GM23338 (cell line): ENCODE data around the gene VWA5A. TPM values are rescaled to one million over a fixed set of nuclear protein-coding genes. Genes with fewer than 3 reads are reported as not detected.

Experiments used
- ATAC-seq: fragments of 200-7000 bp; cut with Tn5 transposase; 3 replicates; pipeline ENCODE4 v1.9.1; 2020
- DNase-seq: peaks from one replicate; pipeline ENCODE4 v3.0.0-alpha.2; 2015; ENCODE audit warnings: low spot score
- H2AFZ ChIP-seq: fragments of 200-600 bp; sonication (generic); 2 replicates; pipeline ENCODE4 v1.8.0; 2016; ENCODE audit warnings: antibody characterized with exemption, mild to moderate bottlenecking, moderate library complexity
- H3F3A ChIP-seq: fragments of 200-600 bp; sonication (generic); replicated peaks from 2 replicates; pipeline ENCODE4 v1.8.0; 2017; ENCODE audit warnings: antibody characterized with exemption, mixed run types, low read depth
- H3K27ac ChIP-seq: fragments of 200-600 bp; sonication (generic); 2 replicates; pipeline ENCODE4 v1.6.1; 2016; ENCODE audit warnings: low read depth
- H3K27me3 ChIP-seq: fragments of 200-600 bp; sonication (generic); 2 replicates; pipeline ENCODE4 v1.8.0; 2016; ENCODE audit warnings: mild to moderate bottlenecking, mixed run types, moderate library complexity; ENCODE audit not compliant: insufficient read depth
- H3K36me3 ChIP-seq: fragments of 200-600 bp; sonication (generic); 2 replicates; pipeline ENCODE4 v1.8.0; 2016; ENCODE audit warnings: mild to moderate bottlenecking; ENCODE audit not compliant: insufficient read depth
- H3K4me1 ChIP-seq: fragments of 200-600 bp; sonication (generic); 2 replicates; pipeline ENCODE4 v1.8.0; 2016; ENCODE audit warnings: mild to moderate bottlenecking, moderate library complexity; ENCODE audit not compliant: insufficient read depth
- H3K4me2 ChIP-seq: fragments of 200-600 bp; sonication (generic); 2 replicates; pipeline ENCODE4 v1.7.1; 2017; ENCODE audit warnings: mixed run types
- H3K4me3 ChIP-seq: fragments of 200-600 bp; sonication (generic); 2 replicates; pipeline ENCODE4 v1.6.1; 2016; ENCODE audit warnings: mixed run types
- H3K79me2 ChIP-seq: fragments of 200-600 bp; sonication (generic); replicated peaks from 2 replicates; pipeline ENCODE4 v1.8.0; 2017; ENCODE audit warnings: mild to moderate bottlenecking; ENCODE audit not compliant: insufficient read depth
- H3K9me2 ChIP-seq: fragments of 200-600 bp; sonication (generic); 2 replicates; pipeline ENCODE4 v1.8.0; 2017; ENCODE audit not compliant: insufficient read depth
- H4K20me1 ChIP-seq: fragments of 200-600 bp; sonication (generic); replicated peaks from 2 replicates; pipeline ENCODE4 v1.8.0; 2017; ENCODE audit warnings: mild to moderate bottlenecking; ENCODE audit not compliant: insufficient read depth
- H3K27ac Mint-ChIP-seq: 2 replicates; pipeline ENCODE4 v1.8.0; 2020; ENCODE audit warnings: inconsistent platforms, mild to moderate bottlenecking, moderate library complexity, mixed read lengths
- H3K27me3 Mint-ChIP-seq: 3 replicates; pipeline ENCODE4 v1.8.0; 2022; ENCODE audit warnings: low read depth, mild to moderate bottlenecking, moderate library complexity, mixed read lengths, inconsistent platforms; ENCODE audit not compliant: insufficient read depth, poor library complexity
- H3K36me3 Mint-ChIP-seq: 3 replicates; pipeline ENCODE4 v1.8.0; 2021; ENCODE audit warnings: low read depth, mild to moderate bottlenecking, inconsistent platforms, moderate library complexity, mixed read lengths
- H3K4me1 Mint-ChIP-seq: 3 replicates; pipeline ENCODE4 v1.8.0; 2020; ENCODE audit warnings: mild to moderate bottlenecking, inconsistent platforms, mixed read lengths
- H3K4me3 Mint-ChIP-seq: 3 replicates; pipeline ENCODE4 v1.8.0; 2021; ENCODE audit warnings: moderate library complexity, mild to moderate bottlenecking, inconsistent platforms, mixed read lengths
- H3K9me3 Mint-ChIP-seq: 3 replicates; pipeline ENCODE4 v1.8.0; 2020; ENCODE audit warnings: moderate library complexity, mild to moderate bottlenecking, inconsistent platforms, mixed read lengths
- EZH2 ChIP-seq: fragments of 200-600 bp; sonication (generic); IDR thresholded peaks from one replicate; pipeline ENCODE4 v1.8.0; 2017; ENCODE audit warnings: antibody characterized with exemption, mild to moderate bottlenecking, low read depth; ENCODE audit not compliant: unreplicated experiment
- EZH2phosphoT487 ChIP-seq: fragments of 200-600 bp; sonication (generic); IDR thresholded peaks from one replicate; pipeline ENCODE4 v1.8.1; 2018; ENCODE audit warnings: antibody characterized with exemption; ENCODE audit not compliant: unreplicated experiment
- JUNB ChIP-seq: IDR thresholded peaks from one replicate; pipeline ENCODE4 v1.6.1; 2016; ENCODE audit warnings: antibody characterized with exemption; ENCODE audit not compliant: unreplicated experiment
- NANOG ChIP-seq: IDR thresholded peaks from 2 replicates; pipeline ENCODE4 v1.6.1; 2016; ENCODE audit warnings: antibody characterized with exemption, borderline replicate concordance
- POLR2AphosphoS5 ChIP-seq: IDR thresholded peaks from 2 replicates; pipeline ENCODE4 v1.6.1; 2016; ENCODE audit warnings: antibody characterized with exemption, low read depth
- STAT1 ChIP-seq: IDR thresholded peaks from one replicate; pipeline ENCODE4 v1.6.1; 2016; ENCODE audit warnings: antibody characterized with exemption; ENCODE audit not compliant: unreplicated experiment
- polyA plus RNA-seq: library from polyadenylated mRNA; unstranded; fragments of >200 nt; fragmentation: Nextera tagmentation; extraction: Ambion mirVana; gene quantifications from 2 replicates; pipeline ENCODE4 v1.2.1, GENCODE V29; 2016
- total RNA-seq: library from RNA; depleted of rRNA; stranded (reverse); fragments of >200 nt; shearing (Covaris generic); gene quantifications from 2 replicates; pipeline ENCODE4 v1.2.3, GENCODE V29; 2014
- TF ChIP-seq, protein P1 (sequence below): IDR thresholded peaks from 2 replicates; pipeline ENCODE4 v1.6.1; 2016; ENCODE audit warnings: antibody characterized with exemption
- TF ChIP-seq, protein P2 (sequence below): IDR thresholded peaks from one replicate; pipeline ENCODE4 v1.6.1; 2018; ENCODE audit warnings: antibody characterized with exemption; ENCODE audit not compliant: unreplicated experiment
- TF ChIP-seq, protein P3 (sequence below): fragments of 250-450 bp; sonication (Bioruptor Pico); IDR thresholded peaks from 2 replicates; pipeline ENCODE4 v1.5.0; 2020; ENCODE audit warnings: mild to moderate bottlenecking, moderate library complexity

The VWA5A gene
- total and polyA plus RNA-seq, 2 experiments from 2014 or later: 10.0 to 13.5 TPM

DNA sequence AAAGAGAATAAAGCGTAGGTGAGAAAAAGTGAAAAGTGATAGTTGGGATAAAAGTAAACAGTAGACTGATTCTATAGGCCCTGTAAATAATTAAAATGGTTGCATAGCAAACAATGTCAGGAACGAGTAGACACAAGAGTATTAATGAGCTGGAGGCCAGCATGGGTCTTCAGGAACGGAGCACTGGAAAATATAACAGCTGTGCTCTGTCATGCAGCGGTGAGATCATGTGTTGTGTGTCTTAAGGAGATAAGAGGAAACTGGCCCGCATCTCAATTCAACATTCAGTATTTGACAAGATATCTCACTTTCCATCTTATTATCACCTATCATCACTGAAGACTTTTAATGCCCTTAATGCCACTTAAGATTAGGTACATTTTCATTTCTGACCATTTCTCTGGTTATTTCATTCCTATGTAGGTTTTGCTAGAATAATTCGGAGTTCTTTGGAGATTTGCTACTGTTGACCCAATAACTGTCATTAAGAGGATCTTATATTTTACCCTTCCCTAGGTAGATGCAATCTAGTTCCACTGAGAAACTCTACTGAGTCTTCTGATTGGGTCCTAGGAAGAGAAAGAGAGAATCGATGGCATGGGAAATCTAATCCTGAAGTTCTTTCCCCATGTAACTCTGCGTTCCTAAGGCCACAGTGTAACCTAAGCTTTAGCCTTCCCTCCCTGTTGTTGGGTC lies 35.5 kb upstream of the VWA5A start:
- H4K20me1 ChIP-seq: no peaks in the 10 kb centered on the region; the same call in 1 of the 2 replicates
- no peaks in the 10 kb centered on the region for H3K36me3 Mint-ChIP-seq
- no peaks in the 10 kb centered on the region for H3K27me3 ChIP-seq
- no peak overlapping the region for H3K4me2 ChIP-seq
- no peak overlapping the region for H3K4me3 Mint-ChIP-seq
- DNase-seq (no peak), ATAC-seq (no peak)
- H2AFZ ChIP-seq: no peak overlapping the region
- H3K9me2 ChIP-seq: no peaks in the 10 kb centered on the region
- H3K9me3 Mint-ChIP-seq: no peaks in the 10 kb centered on the region
- H3K27ac Mint-ChIP-seq: no peak overlapping the region
- peaks cover 5% of the 10 kb centered on the region; the same call in 1 of the 2 replicates for H3K4me1 ChIP-seq
- peaks cover 2% of the 10 kb centered on the region for H3K27me3 Mint-ChIP-seq
- H3K27ac ChIP-seq: no peak overlapping the region
- TF ChIP-seq EZH2 (no peak), POLR2AphosphoS5 (no peak)
- TF ChIP-seq, protein P1, sequence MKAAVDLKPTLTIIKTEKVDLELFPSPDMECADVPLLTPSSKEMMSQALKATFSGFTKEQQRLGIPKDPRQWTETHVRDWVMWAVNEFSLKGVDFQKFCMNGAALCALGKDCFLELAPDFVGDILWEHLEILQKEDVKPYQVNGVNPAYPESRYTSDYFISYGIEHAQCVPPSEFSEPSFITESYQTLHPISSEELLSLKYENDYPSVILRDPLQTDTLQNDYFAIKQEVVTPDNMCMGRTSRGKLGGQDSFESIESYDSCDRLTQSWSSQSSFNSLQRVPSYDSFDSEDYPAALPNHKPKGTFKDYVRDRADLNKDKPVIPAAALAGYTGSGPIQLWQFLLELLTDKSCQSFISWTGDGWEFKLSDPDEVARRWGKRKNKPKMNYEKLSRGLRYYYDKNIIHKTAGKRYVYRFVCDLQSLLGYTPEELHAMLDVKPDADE: no peak
- no peaks in the 10 kb centered on the region for H3F3A ChIP-seq
- H3K4me1 Mint-ChIP-seq: peaks cover 2% of the 10 kb centered on the region
- H3K36me3 ChIP-seq: no peaks in the 10 kb centered on the region
- H3K4me3 ChIP-seq: no peak overlapping the region
- no peaks in the 10 kb centered on the region for H3K79me2 ChIP-seq

DNA sequence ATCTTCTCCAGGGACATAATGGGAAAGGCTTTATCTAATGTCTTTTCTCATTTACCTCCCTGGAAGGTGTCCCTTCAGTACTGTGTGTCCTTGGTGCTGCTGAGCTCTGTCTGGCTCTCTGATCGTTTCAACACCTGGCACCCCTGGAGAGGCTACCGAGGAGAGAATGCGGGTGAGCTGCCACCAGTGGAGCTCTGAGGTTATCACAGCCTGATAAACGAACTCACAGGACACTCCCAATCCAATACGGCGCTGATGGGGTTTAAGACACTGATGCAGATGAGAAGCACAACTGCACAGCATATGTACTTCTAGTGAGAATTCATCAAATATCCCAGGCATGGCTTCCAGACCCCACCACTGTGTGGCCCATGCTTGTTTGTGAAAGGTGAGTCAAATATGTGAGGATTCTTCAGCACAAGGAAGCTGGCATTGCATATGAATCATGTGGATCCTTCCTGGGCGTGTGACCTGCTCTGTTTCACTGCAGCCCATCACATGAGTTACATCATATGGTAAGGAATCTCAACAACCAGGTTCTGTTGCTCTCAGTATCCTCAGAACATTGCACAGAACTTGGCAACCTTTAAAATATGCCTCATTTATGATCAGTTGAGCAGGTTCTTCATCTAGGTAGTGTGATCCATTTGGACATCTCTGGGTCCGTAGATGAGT lies 34.8 kb upstream of the VWA5A start:
- no peak overlapping the region for H3K27ac ChIP-seq
- H3K36me3 ChIP-seq: no peaks in the 10 kb centered on the region
- Mint-ChIP-seq H3K9me3 (no peaks in the 10 kb centered on the region), H3K4me1 (peaks cover 2% of the 10 kb centered on the region), H3K36me3 (no peaks in the 10 kb centered on the region), H3K27ac (no peak overlapping the region), H3K4me3 (no peak overlapping the region), H3K27me3 (peaks cover 2% of the 10 kb centered on the region)
- H3F3A ChIP-seq: no peaks in the 10 kb centered on the region
- DNase-seq (no peak), ATAC-seq (no peak)
- H4K20me1 ChIP-seq: no peaks in the 10 kb centered on the region; the same call in 1 of the 2 replicates
- H2AFZ ChIP-seq: no peak overlapping the region
- H3K79me2 ChIP-seq: no peaks in the 10 kb centered on the region
- no peak overlapping the region for H3K4me3 ChIP-seq
- no peaks in the 10 kb centered on the region for H3K9me2 ChIP-seq
- H3K4me1 ChIP-seq: peaks cover 5% of the 10 kb centered on the region; the same call in 1 of the 2 replicates
- no peaks in the 10 kb centered on the region for H3K27me3 ChIP-seq
- H3K4me2 ChIP-seq: no peak overlapping the region
- TF ChIP-seq EZH2phosphoT487 (no peak), JUNB (no peak), STAT1 (no peak), NANOG (no peak)
- TF ChIP-seq, protein P2, sequence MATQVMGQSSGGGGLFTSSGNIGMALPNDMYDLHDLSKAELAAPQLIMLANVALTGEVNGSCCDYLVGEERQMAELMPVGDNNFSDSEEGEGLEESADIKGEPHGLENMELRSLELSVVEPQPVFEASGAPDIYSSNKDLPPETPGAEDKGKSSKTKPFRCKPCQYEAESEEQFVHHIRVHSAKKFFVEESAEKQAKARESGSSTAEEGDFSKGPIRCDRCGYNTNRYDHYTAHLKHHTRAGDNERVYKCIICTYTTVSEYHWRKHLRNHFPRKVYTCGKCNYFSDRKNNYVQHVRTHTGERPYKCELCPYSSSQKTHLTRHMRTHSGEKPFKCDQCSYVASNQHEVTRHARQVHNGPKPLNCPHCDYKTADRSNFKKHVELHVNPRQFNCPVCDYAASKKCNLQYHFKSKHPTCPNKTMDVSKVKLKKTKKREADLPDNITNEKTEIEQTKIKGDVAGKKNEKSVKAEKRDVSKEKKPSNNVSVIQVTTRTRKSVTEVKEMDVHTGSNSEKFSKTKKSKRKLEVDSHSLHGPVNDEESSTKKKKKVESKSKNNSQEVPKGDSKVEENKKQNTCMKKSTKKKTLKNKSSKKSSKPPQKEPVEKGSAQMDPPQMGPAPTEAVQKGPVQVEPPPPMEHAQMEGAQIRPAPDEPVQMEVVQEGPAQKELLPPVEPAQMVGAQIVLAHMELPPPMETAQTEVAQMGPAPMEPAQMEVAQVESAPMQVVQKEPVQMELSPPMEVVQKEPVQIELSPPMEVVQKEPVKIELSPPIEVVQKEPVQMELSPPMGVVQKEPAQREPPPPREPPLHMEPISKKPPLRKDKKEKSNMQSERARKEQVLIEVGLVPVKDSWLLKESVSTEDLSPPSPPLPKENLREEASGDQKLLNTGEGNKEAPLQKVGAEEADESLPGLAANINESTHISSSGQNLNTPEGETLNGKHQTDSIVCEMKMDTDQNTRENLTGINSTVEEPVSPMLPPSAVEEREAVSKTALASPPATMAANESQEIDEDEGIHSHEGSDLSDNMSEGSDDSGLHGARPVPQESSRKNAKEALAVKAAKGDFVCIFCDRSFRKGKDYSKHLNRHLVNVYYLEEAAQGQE: no peak
- TF ChIP-seq, protein P3, sequence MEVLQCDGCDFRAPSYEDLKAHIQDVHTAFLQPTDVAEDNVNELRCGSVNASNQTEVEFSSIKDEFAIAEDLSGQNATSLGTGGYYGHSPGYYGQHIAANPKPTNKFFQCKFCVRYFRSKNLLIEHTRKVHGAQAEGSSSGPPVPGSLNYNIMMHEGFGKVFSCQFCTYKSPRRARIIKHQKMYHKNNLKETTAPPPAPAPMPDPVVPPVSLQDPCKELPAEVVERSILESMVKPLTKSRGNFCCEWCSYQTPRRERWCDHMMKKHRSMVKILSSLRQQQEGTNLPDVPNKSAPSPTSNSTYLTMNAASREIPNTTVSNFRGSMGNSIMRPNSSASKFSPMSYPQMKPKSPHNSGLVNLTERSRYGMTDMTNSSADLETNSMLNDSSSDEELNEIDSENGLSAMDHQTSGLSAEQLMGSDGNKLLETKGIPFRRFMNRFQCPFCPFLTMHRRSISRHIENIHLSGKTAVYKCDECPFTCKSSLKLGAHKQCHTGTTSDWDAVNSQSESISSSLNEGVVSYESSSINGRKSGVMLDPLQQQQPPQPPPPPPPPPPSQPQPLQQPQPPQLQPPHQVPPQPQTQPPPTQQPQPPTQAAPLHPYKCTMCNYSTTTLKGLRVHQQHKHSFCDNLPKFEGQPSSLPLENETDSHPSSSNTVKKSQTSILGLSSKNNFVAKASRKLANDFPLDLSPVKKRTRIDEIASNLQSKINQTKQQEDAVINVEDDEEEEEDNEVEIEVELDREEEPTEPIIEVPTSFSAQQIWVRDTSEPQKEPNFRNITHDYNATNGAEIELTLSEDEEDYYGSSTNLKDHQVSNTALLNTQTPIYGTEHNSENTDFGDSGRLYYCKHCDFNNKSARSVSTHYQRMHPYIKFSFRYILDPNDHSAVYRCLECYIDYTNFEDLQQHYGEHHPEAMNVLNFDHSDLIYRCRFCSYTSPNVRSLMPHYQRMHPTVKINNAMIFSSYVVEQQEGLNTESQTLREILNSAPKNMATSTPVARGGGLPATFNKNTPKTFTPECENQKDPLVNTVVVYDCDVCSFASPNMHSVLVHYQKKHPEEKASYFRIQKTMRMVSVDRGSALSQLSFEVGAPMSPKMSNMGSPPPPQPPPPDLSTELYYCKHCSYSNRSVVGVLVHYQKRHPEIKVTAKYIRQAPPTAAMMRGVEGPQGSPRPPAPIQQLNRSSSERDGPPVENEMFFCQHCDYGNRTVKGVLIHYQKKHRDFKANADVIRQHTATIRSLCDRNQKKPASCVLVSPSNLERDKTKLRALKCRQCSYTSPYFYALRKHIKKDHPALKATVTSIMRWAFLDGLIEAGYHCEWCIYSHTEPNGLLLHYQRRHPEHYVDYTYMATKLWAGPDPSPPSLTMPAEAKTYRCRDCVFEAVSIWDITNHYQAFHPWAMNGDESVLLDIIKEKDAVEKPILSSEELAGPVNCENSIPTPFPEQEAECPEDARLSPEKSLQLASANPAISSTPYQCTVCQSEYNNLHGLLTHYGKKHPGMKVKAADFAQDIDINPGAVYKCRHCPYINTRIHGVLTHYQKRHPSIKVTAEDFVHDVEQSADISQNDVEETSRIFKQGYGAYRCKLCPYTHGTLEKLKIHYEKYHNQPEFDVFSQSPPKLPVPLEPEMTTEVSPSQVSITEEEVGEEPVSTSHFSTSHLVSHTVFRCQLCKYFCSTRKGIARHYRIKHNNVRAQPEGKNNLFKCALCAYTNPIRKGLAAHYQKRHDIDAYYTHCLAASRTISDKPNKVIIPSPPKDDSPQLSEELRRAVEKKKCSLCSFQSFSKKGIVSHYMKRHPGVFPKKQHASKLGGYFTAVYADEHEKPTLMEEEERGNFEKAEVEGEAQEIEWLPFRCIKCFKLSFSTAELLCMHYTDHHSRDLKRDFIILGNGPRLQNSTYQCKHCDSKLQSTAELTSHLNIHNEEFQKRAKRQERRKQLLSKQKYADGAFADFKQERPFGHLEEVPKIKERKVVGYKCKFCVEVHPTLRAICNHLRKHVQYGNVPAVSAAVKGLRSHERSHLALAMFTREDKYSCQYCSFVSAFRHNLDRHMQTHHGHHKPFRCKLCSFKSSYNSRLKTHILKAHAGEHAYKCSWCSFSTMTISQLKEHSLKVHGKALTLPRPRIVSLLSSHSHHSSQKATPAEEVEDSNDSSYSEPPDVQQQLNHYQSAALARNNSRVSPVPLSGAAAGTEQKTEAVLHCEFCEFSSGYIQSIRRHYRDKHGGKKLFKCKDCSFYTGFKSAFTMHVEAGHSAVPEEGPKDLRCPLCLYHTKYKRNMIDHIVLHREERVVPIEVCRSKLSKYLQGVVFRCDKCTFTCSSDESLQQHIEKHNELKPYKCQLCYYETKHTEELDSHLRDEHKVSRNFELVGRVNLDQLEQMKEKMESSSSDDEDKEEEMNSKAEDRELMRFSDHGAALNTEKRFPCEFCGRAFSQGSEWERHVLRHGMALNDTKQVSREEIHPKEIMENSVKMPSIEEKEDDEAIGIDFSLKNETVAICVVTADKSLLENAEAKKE: no peak
